Measurements from ENCODE around the gene RNF157. TPM values are rescaled to one million over a fixed set of nuclear protein-coding genes. Genes with fewer than 3 reads are reported as not detected.

RNF157 gene
- polyA plus RNA-seq, 3 donors = 26.1 to 29.1 (median 27.5) TPM

DNA sequence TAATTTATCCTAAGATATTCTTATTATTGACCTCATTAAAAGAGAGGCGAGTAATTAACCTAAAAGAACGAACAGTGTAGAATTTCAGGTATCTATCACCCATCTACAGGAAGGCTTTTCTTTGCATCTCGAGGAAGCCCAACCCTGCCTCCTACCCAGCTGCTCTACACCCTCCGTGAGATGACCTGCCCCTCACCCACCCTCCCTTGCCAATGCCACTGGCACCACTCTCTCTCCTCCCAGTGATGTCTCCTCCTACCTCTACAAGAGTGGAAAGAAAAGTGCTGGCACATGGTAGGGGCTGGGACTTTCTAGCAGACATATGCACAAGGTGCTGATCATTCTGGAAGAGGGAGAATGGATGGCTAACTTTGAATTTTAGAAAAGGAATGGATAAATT lies 76.4 kb downstream of the RNF157 start:
- DNase-seq (ENCODE audit: low read depth in 3 of 3, low spot score in 2 of 3) = no peak

DNA sequence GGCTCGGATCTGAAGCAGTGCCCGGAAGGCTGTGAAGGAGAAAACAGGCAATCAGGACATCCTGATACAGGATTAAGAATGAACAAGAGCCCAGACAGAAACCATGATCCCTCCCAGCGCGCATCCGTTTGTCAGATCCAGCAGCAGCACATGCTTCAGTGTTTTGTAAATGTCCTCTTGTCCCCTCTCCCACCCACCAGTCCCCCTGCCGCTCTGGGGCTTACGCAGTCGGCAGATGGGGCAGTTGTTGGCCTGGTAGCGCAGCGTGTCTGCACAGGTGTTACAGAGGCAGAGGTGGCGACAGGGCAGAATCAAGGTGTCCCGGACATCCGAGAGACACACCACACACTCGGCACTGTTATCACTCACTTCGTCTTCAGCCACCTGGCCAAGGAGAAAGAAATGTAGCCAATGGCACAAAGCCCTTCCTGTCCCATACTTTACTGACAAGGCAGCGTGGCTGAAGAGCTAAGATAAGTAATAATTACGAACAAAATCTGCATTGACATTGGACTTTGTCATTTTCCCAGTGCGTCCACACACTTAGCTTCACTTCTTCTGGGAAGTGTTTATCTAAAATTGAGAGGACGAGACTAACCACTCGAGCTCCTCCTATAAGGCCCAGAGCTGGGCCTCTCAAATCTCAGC lies 78.5 kb downstream of the RNF157 start:
- no peak for DNase-seq (ENCODE audit: low read depth in 3 of 3, low spot score in 2 of 3)

DNA sequence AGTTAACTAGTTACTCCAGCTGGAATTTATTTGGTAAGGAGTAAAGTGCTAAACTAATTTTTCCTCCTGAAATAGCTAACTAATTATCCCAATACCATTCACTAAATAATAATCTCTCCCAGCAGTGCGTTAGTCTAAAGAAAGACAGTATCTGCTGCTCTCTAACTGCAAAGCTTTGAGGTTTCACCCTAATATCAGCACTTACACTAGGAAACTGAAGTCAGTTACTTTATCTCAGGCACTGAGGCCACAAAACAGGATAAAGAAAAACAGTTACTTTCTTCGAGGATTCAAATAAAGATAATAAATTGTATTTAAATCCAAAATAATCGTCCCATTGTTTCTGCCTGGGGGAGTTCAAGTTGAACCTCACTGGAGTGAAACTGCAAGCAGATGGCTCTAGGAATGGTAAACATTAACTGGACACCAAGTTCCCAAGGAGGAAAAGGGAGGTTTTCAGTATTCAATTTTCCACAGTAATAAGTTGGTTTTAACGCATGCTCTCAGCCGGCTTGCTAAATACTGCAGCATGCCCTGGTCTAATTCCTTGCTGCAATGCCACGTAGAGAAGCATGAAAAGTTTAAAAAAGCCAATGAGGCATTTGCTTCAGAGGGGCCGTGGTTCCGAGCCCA lies 79.3 kb downstream of the RNF157 start:
- no peak for DNase-seq (ENCODE audit: low read depth in 3 of 3, low spot score in 2 of 3)

DNA sequence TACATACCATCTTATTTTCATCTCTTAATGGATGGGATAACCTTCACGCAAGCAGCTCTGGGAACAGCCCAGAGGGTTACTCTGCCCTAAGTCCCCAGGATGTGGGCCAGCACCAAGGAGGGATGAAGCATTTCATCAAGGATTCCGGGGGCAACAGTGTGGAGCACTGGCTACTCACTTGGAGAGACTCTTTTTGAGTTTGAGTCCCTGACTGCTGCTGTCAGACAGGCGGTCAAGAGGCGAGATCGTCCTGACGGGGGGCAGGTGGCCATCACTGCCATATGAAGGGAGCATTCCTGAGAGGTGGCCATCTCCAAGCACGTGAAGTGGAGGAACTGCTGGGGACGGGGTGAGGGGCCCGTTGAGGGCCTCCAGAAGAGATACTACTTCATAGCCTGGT lies 81.1 kb downstream of the RNF157 start:
- DNase-seq (ENCODE audit: low read depth in 3 of 3, low spot score in 2 of 3) = no peak

DNA sequence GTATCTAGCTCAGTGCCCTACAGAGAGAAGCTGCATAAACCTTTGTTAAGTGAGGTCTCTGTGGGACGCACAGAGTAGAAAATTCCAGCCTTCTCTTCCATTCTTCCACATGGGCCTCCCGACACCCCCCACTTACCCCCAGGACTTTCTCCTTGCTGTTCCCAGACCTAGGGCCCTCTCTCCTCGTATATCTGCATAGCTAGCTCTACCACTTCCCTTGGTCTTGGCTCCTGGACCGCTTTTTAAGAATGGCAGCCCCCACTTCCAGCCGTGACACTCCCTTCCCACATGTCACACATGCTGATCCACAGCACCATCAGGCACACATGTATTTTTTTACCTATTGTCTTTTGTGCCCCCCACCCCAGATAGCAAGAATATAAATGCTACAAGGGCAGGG lies 82.5 kb downstream of the RNF157 start:
- no peak for DNase-seq (ENCODE audit: low read depth in 3 of 3, low spot score in 2 of 3)

DNA sequence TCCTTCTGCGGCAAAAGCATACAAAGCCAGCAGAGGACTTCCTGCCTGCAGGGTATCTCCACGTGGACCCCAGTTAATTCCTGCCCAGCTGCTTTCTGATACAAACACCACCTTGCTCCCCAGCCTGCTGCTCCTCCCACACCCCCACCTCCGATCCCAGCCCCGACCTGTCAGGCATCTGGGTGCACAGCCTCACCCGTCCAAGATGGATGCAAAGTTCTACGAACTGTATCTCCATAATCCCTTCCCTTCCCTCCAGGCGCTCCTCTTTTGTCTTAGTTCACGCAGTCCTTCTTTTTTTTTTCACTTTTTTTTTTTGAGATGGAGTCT lies 83.7 kb downstream of the RNF157 start:
- no peak for DNase-seq (ENCODE audit: low read depth in 3 of 3, low spot score in 2 of 3)

DNA sequence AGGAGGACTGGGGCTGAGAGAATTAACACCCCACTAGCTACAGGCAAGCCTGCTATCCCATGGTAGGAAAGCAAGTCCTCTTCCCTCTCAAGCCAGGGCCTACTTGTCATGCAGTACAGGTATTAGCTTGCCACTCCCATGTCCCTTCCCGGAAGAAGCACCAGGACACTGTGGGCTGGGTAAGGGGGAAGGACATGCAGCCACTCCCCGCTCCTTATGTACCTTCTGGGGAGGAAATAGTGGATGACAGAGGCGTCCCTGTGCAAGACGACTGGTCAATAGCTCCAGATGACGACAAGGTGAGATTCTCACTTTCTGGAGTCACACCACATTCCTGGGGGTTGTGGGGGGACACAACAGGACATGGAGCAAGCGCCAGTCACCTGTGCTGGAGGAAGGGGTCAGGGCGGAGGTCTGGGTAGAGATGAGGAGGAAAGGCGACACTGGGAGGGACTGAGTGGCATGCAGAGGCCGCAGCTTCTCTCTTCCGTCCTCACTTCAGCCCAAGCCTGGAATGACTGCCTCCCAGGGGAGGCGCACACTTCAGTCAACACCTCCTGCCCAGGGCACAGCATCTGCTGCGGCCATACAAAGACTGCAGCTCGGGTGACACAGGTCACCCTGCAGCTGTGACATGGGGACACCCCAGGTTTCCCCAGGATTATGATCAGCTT lies 84.2 kb downstream of the RNF157 start:
- no peak for DNase-seq (ENCODE audit: low read depth in 3 of 3, low spot score in 2 of 3)

DNA sequence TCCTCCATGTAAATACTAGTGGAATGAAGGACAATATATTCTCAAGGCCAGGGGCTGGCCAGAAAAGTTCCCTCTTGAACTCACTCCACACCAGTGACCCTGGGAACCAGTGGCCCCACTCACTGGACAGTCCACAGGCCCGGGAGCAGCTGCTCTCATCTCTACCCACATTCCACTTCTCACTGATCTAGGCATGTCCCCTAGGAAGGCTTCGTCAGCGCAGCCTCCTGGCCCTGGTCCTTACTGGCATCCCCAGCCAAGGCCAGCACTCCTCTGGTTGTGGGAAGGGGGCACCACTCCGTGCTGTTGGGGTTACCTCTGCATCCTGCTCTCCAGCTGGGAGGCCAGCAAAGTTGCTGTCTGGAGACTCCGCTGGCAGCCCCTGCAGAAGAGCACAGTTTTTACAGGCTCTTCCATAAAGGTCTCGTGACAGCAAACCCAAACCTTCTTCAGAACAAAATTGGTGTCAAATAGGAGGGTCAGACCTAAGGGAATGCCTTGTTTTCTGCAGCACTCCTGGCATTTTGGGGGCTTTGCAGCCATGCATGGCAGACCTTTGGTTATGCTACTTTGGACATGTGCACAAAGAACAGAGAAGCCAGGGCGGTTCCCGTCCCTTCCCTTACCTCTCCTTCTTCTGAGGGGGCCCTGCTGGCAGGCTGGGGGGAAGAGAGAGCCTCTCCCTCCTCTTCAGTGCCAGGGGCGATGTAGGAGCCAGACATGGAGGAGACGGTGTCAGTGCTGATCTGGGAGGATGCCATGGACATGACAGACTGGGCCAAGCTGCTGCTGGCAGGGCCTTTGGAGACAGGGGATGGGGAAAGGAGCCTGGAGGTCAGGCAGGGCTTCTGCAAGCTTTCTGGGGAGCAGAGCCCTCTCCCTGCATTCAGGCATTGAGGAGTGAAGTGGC lies 85.1 kb downstream of the RNF157 start:
- no peak for DNase-seq (ENCODE audit: low read depth in 3 of 3, low spot score in 2 of 3)

DNA sequence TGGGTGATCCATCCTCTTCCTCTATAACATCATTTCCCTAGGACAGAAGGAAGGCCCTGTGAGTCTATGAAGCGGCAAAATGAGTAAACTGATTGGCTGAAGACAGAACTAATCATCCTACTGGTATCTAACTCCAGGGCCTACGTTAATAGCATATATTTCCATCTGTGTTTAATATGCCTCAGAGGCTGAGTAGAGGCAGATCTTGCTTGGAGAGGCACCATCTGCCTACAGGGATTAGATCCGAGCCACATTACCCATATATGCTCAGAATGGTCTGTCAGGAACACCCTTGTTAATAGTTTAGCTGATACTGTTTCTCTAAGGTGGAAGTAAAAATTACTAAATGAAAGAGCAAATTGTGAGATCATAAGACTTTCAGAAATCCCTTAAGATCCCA lies 86.0 kb downstream of the RNF157 start:
- DNase-seq (ENCODE audit: low read depth in 3 of 3, low spot score in 2 of 3) = no peak

DNA sequence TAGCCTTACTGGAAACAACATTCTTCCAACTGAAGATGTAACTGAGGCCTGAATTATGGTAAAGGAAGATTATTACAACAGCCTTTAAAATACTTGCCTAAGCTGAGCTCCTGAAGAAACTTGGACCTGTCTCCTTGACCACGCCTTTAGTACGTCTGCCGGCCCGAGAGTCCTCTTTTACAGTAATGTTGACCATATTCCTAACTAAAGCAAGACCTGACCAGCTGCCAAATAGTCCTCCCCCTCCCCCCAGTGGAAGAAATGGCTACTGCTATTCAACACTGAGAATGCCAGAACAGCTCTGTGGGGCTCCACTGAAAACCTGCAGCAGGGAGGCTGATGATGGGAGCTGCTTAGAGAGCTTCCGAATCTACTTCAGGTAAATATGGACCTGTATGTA lies 86.7 kb downstream of the RNF157 start:
- no peak for DNase-seq (ENCODE audit: low read depth in 3 of 3, low spot score in 2 of 3)

DNA sequence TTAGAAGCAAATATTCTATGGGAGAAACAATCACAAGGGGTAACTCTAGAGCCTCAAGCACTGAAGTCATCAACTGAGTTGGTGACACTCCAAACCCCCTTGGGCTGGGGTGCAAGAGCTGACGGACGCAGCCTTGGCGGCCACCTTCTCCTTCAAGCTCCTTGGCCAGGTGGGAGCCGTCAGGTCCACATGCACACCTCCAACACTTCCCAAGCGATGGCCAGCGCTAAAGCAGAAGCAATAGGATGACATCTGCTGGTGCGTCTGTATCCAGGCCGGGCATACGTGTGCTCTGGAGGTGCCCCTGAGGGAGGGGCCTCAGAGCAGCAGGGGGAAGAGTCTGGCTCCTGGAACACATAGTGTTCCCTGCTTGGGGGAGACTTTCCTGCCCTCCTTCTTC lies 87.1 kb downstream of the RNF157 start:
- no peak for DNase-seq (ENCODE audit: low read depth in 3 of 3, low spot score in 2 of 3)

DNA sequence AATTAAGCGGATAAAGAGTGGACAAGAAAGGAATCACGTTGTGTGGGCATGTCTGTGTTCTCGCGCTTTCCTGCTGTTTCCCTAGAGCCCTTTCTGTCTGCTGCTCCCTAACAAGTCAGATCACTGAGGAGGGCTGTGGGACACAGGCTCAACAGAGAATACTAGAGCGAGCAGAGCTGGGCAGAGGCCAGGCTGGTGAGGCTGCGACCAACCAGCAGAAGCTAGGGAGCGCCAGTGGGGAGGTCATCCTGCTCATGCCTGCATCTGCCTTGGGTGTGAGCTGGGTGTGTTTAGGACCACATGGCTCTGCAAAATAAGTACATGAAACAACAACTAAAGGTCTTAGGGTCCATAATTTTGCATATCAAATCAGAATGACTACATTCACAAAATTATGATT lies 87.7 kb downstream of the RNF157 start:
- DNase-seq (ENCODE audit: low read depth in 3 of 3, low spot score in 2 of 3) = no peak

DNA sequence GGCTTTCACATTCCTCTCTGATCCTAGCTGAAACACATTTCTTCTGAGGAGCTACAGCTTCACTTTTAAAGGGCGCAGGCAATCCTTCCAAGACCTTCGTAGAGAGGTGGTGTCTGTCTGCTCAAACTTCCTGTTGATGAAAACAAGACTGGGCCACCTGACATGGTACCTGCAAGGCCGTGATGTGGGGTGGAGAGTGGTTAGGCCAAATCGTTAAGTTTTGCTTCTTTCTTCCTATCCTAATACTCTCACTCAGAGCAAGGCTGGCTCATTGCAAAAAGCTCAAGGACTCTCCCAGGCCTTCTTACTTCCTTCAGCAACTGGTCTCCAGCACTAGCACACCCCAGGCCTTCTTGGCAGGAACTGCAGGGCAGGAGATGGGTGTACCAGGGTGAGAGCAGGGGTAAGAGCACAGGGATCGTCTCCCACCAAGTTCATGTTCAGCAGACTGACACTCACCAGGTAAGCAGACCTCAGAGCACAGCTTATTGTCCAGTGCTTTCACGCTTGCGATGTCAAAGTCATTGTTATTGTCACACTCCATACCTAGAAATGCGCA lies 88.3 kb downstream of the RNF157 start:
- DNase-seq (ENCODE audit: low read depth in 3 of 3, low spot score in 2 of 3) = no peak

DNA sequence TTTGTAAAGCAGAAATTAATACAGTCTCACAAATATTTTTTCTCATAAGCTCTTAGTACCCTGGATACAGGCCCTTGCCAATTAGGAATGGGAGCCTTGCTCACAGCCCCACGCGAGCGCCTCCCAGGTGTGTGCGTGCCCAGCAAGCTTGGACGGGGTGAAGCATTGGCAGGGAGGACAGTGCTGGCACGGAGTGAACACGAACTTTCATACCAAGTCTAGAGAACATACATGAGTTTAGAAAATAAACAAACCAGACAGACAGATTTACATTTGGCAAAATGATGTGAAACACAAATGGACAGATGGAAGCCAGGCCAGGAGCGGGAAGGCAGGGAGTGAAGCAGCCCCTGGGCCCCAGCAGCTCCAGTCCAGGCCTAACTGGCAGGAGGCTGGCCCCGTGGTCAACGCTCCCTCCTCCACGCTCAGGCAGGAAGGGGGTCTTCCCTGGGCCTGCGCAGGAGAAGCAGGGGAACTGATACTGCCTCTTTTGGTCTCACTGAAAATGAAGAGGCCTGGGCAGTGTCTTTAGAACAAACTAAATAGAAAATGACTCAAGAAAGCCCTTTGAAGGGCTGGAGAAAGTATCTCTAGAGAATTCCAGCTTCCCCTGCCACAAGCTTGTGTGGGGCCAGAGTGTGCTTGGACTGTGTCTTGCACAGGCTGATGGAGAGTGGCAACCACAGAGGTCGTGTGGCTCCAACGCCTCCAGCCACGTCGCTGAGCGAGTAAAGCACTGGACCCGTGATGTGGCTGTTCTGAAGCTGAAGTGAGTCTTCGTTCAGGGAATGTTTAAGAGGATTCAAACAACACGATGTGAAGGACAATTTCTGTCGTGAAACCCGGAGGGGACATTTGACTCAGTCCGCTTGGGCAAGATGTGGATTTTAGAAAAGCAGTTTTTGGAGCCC lies 89.3 kb downstream of the RNF157 start:
- no peak for DNase-seq (ENCODE audit: low read depth in 3 of 3, low spot score in 2 of 3)

DNA sequence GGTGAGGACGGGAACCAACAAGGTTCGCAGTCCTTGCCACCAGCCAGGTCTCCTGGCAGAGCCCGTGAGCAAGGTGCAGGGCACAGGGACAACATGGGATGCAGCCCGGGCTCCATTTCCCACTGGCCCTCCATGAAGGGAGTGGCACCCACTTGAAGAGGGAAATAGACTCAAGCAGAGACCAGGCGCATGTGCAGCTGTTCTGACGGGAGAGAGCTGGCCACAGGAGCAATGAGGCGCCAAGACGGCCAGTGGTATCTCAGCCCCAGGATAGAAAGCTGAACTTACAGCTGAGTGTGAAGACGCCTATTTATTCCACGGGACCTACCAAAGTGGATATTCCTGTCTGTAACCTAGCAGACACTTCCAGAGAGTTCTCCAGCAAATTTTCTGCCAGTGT lies 91.1 kb downstream of the RNF157 start:
- no peak for DNase-seq (ENCODE audit: low read depth in 3 of 3, low spot score in 2 of 3)

DNA sequence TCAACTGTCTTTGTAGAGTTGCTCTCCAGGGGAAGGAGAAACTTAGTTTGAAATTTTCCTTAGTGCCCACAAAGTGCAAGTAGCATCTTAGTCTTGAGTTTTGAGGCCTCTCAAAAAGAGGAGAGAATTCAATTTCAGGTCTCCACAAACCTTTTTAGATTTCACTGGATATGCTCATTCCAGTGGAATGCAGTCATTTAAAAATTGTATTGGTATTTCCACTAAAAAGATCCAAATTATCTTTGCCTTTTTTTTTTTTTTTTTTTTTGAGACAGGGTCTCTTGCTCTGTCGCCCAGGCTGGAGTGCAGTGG lies 92.3 kb downstream of the RNF157 start:
- no peak for DNase-seq (ENCODE audit: low read depth in 3 of 3, low spot score in 2 of 3)

DNA sequence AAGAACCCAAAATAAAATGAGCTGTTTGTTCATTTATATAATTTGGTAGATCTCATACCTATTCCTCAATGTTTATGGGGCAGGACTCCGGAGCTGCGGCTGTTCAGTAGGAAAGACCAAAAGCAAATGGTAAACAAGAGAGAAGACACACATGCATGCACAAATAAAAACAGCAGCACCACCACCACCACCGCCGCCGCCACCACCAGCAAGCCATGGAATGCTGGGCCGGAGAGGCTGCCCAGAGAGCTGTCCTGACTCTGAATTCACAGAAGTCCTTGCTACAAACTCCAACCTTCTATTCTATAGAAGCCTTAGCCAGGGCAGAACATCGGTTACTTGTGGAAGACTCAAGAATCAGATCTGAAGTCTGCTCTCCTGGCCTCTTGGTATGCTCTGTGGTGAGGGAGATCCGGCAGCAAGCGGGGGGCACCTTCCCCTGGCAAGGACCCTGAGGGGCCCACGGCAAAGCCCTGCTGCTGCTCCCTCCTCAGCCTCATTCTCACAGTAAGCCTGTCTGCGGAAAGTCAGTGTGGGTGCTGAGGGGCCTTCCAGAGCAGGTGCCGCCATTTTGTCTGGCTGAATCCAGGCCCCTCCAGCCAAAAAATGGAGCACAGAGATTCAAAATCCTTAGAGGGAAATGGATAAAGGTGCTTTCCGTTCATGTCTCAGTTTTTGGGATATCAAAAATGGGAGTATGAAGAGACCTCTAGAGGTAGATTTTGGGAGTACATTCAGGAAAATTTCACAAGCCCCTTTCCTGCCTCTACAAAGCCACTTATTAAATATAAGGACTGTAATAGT lies 92.9 kb downstream of the RNF157 start:
- DNase-seq (ENCODE audit: low read depth in 3 of 3, low spot score in 2 of 3) = no peak

DNA sequence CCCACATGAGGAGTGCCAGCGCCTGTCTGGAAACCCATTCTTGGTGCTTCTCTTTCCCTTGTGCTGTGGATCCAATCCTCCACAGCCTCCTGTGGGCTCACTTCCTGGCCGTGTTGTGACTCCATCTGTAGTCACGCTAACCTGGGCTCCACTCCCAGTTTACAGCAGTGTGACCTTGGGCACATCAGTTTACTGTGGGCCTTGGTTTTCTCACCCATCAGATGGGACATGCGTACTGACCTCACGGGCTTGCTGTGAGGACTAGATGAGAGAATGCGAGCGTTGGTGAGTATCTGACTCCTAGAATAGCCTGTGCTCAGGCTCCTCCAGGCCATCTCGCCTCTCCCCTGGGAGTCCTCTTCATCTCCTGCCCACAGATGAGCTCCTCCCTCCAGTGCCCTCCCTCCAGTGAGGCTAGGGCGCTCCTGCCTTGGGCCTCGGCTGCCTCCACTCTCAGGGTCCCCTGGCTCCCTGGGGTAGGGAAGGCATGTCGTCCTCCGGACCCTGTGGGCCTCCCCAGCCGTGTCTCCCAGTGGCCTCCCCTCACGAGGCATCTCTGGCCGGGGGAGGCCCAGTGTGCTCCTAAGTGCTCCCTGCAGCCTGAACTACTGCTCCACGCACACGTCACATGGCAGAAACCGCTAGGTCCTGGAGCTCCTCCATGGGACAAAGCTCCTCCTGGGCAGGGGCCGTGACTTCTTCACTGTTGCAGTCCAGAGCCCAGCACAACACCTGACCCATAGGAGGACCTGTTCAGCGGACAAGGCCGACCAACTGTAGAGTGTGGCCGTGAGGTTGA lies 94.0 kb downstream of the RNF157 start:
- DNase-seq (ENCODE audit: low read depth in 3 of 3, low spot score in 2 of 3) = no peak

All from right renal cortex interstitium (tissue), 3 donors.